Neural cell (in vitro differentiated cells): Measurements from ENCODE around the gene PARD3B. TPM values are rescaled to one million over a fixed set of nuclear protein-coding genes. Genes with fewer than 3 reads are reported as not detected.

Experiments
- H2AFZ ChIP-seq: fragments of 200-600, 300-800 bp; sonication (generic), shearing (Covaris generic); 2 replicates; pipeline ENCODE4 v1.6.0; 2014; ENCODE audit warnings: low read depth, mild to moderate bottlenecking, antibody characterized with exemption, low read length, moderate library complexity
- H3F3A ChIP-seq: fragments of 200-600 bp; shearing (Covaris generic); 2 replicates; pipeline ENCODE4 v1.6.1; 2016; ENCODE audit warnings: mild to moderate bottlenecking, moderate library complexity, mixed read lengths, antibody characterized with exemption, low read length; ENCODE audit not compliant: insufficient read depth, poor library complexity, severe bottlenecking
- H3K27ac ChIP-seq: fragments of 200-600, 300-800 bp; sonication (generic), shearing (Covaris generic); 2 replicates; pipeline ENCODE4 v1.5.1; 2014; ENCODE audit warnings: mild to moderate bottlenecking, low read length, moderate library complexity
- H3K27me3 ChIP-seq: fragments of 300-800, 200-600 bp; sonication (generic), shearing (Covaris generic); 2 replicates; pipeline ENCODE4 v1.6.0; 2014; ENCODE audit warnings: mild to moderate bottlenecking, low read depth, low read length, moderate library complexity; ENCODE audit not compliant: insufficient read depth
- H3K36me3 ChIP-seq: fragments of 300-800, 200-600 bp; sonication (generic), shearing (Covaris generic); 2 replicates; pipeline ENCODE4 v1.5.1; 2014; ENCODE audit warnings: mild to moderate bottlenecking, antibody characterized with exemption, low read length, moderate library complexity; ENCODE audit not compliant: insufficient read depth
- H3K4me2 ChIP-seq: fragments of 300-800, 200-600 bp; sonication (generic), shearing (Covaris generic); 2 replicates; pipeline ENCODE4 v1.6.0; 2014; ENCODE audit warnings: mild to moderate bottlenecking, low read length
- H3K4me3 ChIP-seq: fragments of 300-800, 200-600 bp; sonication (generic), shearing (Covaris generic); 2 replicates; pipeline ENCODE4 v1.5.1; 2014; ENCODE audit warnings: mild to moderate bottlenecking, low read length, moderate library complexity
- H3K79me2 ChIP-seq: fragments of 200-600 bp; shearing (Covaris generic); replicated peaks from 2 replicates; pipeline ENCODE4 v1.6.0; 2014; ENCODE audit warnings: mild to moderate bottlenecking, low read length, moderate library complexity; ENCODE audit not compliant: insufficient read depth
- H3K9ac ChIP-seq: fragments of 300-800, 200-600 bp; sonication (generic), shearing (Covaris generic); 2 replicates; pipeline ENCODE4 v1.6.1; 2016; ENCODE audit warnings: mild to moderate bottlenecking, low read length, mixed read lengths
- H3K9me2 ChIP-seq: fragments of 200-600 bp; shearing (Covaris generic); 2 replicates; pipeline ENCODE4 v1.6.1; 2016; ENCODE audit warnings: mild to moderate bottlenecking, low read length, mixed read lengths; ENCODE audit not compliant: insufficient read depth
- H3K9me3 ChIP-seq: fragments of 200-600, 300-800 bp; sonication (generic), shearing (Covaris generic); 2 replicates; pipeline ENCODE4 v1.6.1; 2016; ENCODE audit warnings: mild to moderate bottlenecking, mixed run types, low read length, moderate library complexity, mixed read lengths
- H4K20me1 ChIP-seq: fragments of 200-600 bp; shearing (Covaris generic); 2 replicates; pipeline ENCODE4 v1.6.1; 2016; ENCODE audit warnings: mild to moderate bottlenecking, mixed run types; ENCODE audit not compliant: insufficient read depth
- CTCF ChIP-seq: fragments of 450-650 bp; IDR thresholded peaks from 2 replicates; pipeline ENCODE4 v1.5.1; 2014; ENCODE audit warnings: antibody characterized with exemption, mild to moderate bottlenecking, moderate library complexity; ENCODE audit not compliant: poor library complexity, severe bottlenecking
- EP300 ChIP-seq: fragments of 450-650 bp; conservative IDR thresholded peaks from 2 replicates; pipeline ENCODE4 v1.6.1; 2014; ENCODE audit warnings: antibody characterized with exemption, mild to moderate bottlenecking, moderate library complexity; ENCODE audit not compliant: poor library complexity, severe bottlenecking
- EZH2 ChIP-seq: fragments of 200-600, 300-800 bp; shearing (Covaris generic), sonication (generic); IDR thresholded peaks from 2 replicates; pipeline ENCODE4 v1.6.1; 2014; ENCODE audit warnings: antibody characterized with exemption, low read length, borderline replicate concordance, mild to moderate bottlenecking; ENCODE audit not compliant: insufficient read depth, poor library complexity, severe bottlenecking
- MXI1 ChIP-seq: fragments of 450-650 bp; conservative IDR thresholded peaks from 2 replicates; pipeline ENCODE4 v1.6.1; 2014; ENCODE audit warnings: antibody characterized with exemption, mild to moderate bottlenecking; ENCODE audit not compliant: poor library complexity, severe bottlenecking
- POLR2AphosphoS5 ChIP-seq: IDR thresholded peaks from 2 replicates; pipeline ENCODE4 v1.6.1; 2012
- RAD21 ChIP-seq: fragments of 450-650 bp; conservative IDR thresholded peaks from 2 replicates; pipeline ENCODE4 v1.6.1; 2014; ENCODE audit warnings: antibody characterized with exemption, mild to moderate bottlenecking, moderate library complexity
- SMC3 ChIP-seq: fragments of 450-650 bp; conservative IDR thresholded peaks from 2 replicates; pipeline ENCODE4 v1.6.1; 2014; ENCODE audit warnings: antibody characterized with exemption, mild to moderate bottlenecking, moderate library complexity; ENCODE audit not compliant: poor library complexity
- TAF1 ChIP-seq: IDR thresholded peaks from 2 replicates; pipeline ENCODE4 v1.6.1; 2012; ENCODE audit warnings: low read depth
- polyA plus RNA-seq: library from polyadenylated mRNA; depleted of rRNA; stranded (reverse); fragments of >200 nt; gene quantifications from 2 replicates; pipeline ENCODE4 v1.2.3, GENCODE V29; 2014
- TF ChIP-seq, protein P1 (sequence below): IDR thresholded peaks from 2 replicates; pipeline ENCODE4 v1.6.1; 2012; ENCODE audit warnings: borderline replicate concordance

Gene PARD3B
- polyA plus RNA-seq, 1 donor from 2014 or later, result 0.54 TPM

- Histone ChIP-seq H4K20me1 (no peaks in the 10 kb centered on the region), H3K27ac (no peak overlapping the region), H3K9me3 (peaks cover 4% of the 10 kb centered on the region), H3K4me3 (no peak overlapping the region), H3K36me3 (no peaks in the 10 kb centered on the region), H3K9ac (no peak overlapping the region), H3K4me2 (no peak overlapping the region), H3K27me3 (no peaks in the 10 kb centered on the region), H3F3A (no peaks in the 10 kb centered on the region), H3K9me2 (no peaks in the 10 kb centered on the region), H3K79me2 (no peaks in the 10 kb centered on the region), H2AFZ (no peak overlapping the region)
- TF ChIP-seq TAF1 (no peak), EP300 (no peak), RAD21 (no peak), SMC3 (no peak), EZH2 (no peak), CTCF (no peak), POLR2AphosphoS5 (no peak), MXI1 (no peak)
- TF ChIP-seq, protein P1, sequence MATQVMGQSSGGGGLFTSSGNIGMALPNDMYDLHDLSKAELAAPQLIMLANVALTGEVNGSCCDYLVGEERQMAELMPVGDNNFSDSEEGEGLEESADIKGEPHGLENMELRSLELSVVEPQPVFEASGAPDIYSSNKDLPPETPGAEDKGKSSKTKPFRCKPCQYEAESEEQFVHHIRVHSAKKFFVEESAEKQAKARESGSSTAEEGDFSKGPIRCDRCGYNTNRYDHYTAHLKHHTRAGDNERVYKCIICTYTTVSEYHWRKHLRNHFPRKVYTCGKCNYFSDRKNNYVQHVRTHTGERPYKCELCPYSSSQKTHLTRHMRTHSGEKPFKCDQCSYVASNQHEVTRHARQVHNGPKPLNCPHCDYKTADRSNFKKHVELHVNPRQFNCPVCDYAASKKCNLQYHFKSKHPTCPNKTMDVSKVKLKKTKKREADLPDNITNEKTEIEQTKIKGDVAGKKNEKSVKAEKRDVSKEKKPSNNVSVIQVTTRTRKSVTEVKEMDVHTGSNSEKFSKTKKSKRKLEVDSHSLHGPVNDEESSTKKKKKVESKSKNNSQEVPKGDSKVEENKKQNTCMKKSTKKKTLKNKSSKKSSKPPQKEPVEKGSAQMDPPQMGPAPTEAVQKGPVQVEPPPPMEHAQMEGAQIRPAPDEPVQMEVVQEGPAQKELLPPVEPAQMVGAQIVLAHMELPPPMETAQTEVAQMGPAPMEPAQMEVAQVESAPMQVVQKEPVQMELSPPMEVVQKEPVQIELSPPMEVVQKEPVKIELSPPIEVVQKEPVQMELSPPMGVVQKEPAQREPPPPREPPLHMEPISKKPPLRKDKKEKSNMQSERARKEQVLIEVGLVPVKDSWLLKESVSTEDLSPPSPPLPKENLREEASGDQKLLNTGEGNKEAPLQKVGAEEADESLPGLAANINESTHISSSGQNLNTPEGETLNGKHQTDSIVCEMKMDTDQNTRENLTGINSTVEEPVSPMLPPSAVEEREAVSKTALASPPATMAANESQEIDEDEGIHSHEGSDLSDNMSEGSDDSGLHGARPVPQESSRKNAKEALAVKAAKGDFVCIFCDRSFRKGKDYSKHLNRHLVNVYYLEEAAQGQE, result no peak
Measured at GRCh38 chr2:204743393-204743960, 198.2 kb downstream of the PARD3B start.

DNA sequence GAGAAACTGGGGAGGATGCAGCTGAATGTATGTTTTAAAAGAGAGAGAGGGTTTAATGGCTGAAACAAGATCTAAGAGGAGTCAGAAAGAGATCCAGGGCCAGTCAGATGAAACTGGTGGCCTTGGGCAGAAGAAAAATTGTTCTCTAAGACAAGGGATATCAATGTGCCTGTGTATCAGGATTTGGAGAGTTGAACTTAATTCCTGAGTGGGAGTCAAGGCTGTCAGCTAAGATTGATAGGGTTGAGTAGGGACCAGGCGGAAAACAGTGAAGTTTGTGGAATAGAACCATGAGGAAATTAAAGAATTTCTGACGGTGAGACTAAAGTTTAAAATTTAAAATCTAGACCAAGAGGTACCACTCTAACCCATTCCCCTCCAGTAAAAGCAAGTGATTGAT is 199.2 kb downstream of the PARD3B start:
- H3F3A ChIP-seq, result no peaks in the 10 kb centered on the region
- no peaks in the 10 kb centered on the region for H3K27me3 ChIP-seq
- no peak overlapping the region for H3K4me3 ChIP-seq
- no peaks in the 10 kb centered on the region for H3K79me2 ChIP-seq
- no peak overlapping the region for H3K9ac ChIP-seq
- peaks cover 4% of the 10 kb centered on the region for H3K9me3 ChIP-seq
- no peaks in the 10 kb centered on the region for H4K20me1 ChIP-seq
- no peak overlapping the region for H3K4me2 ChIP-seq
- no peaks in the 10 kb centered on the region for H3K9me2 ChIP-seq
- no peak for TF ChIP-seq RAD21
- no peak for TF ChIP-seq EP300
- no peak for TF ChIP-seq EZH2
- TF ChIP-seq POLR2AphosphoS5, result no peak
- no peaks in the 10 kb centered on the region for H3K36me3 ChIP-seq
- H2AFZ ChIP-seq, result no peak overlapping the region
- H3K27ac ChIP-seq, result no peak overlapping the region
